Hematopoietic multipotent progenitor cell treated with erythropoietin and hydrocortisone succinate and interleukin-3 and kit ligand, for 6 days (in vitro differentiated cells): ENCODE measurements around the gene ATG9B.
"Not testable (repeated sequence)": the region's sequence is repeated elsewhere in the genome, so short reads cannot be mapped to it uniquely, and the experiment has no call there.

Source experiments
- DNase-seq: peaks from one replicate; pipeline ENCODE4 v3.0.0-alpha.2; 2015

The ATG9B gene

DNA sequence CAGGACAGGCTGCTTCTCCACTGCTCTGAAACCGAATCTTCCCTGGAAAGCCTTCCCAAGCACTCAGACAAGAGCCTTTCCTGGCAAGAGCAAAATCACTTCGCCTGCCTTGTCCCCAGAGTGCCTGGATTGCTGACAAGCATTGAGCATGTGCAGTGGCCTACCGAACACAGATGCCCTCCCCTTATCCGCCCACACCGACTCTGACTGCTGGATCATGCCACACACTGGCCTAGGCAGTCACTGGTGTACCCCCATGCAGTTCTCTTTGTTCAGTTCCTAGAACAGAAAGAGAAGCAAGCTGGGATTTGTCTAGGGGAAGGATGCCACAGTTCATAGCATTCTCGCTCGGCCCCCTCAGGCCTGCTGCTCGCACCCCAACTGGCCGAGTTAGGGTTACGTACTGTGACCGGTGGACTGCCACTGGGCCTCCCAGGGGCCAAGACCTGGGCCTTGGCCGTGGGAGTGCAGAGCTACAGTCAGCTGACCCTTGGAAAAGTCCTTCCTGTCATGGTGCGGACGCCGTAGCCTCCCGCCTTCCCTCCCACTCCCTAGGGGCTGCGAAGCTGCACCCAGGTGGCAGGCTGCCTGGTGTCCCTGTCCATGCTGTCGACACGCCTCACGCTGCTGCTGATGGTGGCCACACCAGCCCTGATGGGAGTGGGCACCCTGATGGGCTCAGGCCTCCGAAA is 10.9 kb upstream of the ATG9B start:
- no peak for DNase-seq

DNA sequence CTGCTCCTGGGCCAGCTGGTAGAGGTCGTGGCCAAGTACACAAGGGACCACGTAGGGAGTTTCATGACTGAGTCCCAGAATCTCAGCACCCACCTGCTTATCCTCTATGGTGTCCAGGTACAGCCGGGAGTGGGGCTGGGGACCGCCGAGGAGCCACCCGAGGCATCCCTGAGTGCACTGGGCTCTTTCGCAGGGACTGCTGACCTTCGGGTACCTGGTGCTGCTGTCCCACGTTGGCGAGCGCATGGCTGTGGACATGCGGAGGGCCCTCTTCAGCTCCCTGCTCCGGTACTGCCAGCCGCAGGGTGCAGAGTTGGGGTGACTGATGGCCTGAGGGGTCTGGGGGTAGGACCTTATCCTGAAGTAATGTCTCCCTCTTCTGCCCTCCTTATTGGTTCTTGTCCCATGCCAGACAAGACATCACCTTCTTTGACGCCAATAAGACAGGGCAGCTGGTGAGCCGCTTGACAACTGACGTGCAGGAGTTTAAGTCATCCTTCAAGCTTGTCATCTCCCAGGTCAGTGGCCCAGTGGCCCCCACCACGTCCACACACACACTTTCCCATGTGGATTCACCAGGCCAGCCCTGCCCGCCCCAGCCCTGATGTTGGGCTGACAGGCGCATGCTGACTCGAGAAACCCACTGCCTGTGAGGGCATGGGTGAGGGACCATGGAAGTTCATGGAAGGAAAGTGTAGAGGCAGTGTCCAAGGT is 10.2 kb upstream of the ATG9B start:
- no peak for DNase-seq

DNA sequence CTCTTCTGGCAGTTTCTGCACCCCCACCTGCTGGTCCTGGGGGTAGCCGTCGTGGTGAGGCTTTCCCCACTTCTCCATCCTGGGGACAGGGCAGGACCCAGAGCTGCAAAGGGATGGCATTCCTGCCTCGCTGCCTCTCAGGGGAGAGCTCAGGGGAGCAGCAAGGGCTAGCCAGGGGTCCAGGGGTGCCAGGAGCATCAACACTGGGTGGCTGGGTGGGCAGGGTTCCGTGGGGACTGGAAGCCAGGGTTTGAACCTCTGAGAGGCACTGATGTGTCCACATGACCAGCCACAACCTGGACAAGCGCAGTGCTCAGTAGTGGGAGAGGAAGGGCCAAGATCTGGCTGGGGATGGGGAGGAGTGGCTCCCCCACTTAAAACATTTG is 9.6 kb upstream of the ATG9B start:
- DNase-seq, result no peak

DNA sequence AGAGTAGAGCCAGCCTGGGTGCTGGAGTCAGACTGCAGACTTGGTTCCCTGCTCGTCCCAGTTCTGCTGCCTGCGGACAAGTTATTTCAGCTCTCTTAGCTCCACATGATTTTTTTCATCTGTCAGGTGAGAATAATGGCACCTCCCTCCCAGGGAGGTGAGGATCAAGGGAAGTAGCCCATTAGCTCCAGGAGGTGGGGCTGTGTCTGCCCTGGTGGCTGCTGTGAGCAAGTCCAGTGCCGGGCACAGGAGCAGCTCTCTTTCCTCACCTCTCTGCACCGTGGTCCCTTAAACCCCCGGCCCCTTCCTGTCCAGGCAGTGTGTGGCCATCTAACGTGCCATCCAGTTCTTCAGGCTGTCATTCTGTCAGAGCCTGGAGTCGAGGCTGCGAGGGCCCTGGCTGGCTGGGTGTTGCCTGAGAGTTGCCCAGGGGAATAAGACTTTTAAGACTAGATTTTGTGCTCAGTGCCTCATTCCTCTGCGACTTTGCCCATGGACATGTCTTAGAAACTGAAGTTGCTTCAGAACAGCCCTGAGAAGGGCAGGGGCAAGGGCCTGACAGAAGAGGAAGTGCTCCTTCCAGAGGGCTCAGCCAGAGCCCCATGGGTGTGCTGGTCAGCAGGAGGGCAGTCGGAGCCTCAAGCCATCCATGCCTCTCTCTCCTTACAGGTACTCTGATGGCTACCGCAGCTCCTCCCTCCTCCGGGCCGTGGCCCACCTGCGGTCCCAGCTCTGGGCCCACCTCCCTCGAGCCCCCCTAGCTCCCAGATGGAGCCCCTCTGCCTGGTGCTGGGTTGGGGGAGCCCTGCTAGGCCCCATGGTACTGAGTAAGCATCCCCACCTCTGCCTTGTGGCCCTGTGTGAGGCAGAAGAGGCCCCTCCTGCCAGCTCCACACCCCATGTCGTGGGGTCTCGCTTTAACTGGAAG is 8.9 kb upstream of the ATG9B start:
- no peak for DNase-seq

DNA sequence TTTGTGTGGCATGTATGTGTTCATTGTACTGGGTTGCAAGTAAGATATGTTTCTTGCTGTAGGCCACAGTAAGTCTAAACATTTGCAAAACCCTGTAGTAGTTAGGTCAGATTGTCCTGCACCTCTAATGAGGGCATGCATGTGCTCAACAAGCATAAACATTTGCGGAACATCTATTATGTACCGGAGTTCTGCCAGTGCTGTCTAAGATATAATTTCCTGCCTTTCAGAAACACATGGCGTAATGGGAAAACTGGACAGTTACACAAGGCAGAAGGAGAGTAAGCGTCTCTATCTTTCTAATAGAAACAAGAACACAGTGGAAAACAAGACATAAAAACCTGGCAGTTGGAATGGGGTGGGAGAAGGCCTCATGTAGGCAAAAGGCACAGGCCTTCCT is 6.7 kb upstream of the ATG9B start:
- DNase-seq, result no peak

DNA sequence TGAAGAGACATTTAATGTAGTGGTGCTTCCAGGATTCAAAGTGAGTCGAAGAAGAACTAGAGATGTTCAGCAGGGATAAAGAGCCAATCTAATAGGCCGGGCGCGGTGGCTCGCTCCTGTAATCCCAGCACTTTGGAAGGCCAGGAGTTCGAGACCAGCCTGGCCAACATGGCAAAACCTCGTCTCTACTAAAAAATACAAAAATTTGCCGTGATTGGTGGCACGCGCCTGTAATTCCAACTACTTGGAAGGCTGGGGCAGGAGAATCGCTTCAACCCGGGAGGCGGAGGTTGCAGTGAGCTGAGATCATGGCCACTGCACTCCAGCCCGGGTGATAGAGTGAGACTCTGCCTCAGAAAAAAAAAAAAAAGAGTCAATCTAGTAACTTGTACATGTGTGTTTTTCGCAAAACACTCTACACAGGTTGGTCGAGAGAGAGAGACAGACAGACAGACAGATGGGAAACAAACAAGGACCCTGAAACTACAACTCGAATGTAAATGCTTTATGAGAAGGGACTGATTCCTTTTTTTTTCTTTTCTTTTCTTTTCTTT is 4.7 kb upstream of the ATG9B start:
- no peak for DNase-seq

DNA sequence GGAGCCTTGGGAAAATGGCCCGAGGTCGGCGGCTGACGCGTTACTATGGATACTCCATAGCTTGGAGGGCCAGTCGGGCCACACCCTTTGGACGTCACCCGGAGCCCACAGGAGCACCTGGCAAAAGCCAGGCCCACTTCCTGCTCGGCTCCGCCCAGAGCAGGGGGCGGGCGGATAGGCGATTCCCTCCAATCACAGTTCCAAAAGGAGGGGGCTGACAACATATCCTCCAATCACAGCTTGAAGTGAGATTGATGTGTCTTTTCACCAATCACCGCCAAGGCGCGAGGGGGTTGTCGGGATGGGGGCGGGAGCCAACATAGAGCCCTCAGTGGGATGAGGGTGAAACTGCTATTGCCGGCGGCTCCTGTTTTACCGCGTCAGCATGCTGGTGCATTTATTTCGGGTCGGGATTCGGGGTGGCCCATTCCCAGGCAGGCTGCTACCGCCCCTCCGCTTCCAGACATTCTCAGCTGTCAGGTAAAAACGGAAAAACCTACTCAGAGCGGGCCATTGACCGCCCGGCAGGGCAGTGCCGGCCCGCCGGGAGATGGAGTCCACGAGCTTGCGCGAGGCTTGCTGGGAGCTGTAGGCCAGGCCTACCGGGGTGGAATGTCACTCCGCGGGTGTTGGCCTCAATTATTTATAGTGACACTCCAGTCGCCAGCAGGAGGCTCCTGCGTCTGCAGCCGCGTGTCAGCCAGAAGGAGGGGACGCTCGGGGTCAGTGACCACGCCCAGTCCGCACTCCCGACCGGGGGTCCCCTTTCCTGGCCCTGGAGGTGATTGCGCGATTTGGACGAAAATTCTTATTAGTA is 4.0 kb upstream of the ATG9B start, which contains the start of gene ABCB8:
TSS of gene ABCB8 (plus strand) at position 320 of the 817 bp plus-strand sequence. CDS start at position 386, 66 bp downstream.
- peak; percentile 99 for DNase-seq

DNA sequence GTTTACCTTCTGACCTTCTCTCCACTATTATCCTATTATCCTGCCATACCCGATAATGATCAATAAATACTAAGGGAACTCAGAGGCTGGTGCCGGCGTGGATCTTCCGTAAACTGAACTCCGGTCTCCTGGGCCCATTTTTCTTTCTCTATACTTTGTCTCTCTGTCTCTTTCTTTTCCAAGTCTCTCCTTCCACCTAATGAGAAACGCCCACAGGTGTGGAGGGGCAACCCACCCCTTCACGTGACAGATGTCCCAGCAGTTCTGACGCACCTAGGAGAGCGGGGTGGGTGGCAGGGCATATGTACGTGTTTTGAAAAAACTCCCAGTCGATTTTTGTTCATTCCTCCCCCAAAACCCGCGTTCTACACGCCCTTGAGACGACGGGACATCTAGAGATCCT is 3.4 kb upstream of the ATG9B start:
- DNase-seq, result not testable (repeated sequence)

DNA sequence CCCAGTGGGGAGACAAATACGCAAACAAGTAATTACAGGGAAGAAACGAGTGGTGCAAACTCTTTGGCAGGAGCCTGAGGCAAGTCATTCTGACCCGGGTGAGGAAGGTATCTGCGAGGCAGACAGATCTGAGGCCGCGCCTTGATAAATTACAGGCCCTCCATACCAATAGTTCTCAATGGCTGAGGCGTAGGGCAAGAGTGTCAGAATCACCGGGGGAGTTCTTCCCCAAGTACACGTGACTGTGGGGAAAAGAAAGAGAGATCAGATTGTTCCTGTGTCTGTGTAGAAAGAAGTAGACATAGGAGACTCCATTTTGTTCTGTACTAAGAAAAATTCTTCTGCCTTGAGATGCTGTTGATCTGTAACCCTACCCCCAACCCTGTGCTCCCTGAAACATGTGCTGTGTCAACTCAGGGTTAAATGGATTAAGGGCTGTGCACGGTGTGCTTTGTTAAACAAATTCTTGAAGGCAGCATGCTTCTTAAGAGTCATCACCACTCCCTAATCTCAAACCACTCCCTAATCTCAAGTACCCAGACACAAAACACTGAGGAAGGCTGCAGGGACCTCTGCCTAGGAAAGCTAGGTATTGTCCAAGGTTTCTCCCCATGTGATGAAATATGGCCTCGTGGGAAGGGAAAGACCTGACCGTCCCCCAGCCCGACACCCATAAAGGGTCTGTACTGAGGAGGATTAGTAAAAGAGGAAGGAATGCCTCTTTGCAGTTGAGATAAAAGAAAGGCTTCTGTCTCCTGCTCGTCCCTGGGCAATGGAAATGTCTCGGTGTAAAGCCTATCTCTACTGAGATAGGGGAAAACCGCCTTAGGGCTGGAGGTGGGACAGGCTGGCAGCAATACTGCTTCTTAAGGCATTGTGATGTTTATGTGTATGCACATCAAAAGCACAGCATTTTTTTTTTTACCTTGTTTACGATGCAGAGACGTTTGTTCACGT is 2.8 kb upstream of the ATG9B start:
- DNase-seq, result peak; percentile 86

DNA sequence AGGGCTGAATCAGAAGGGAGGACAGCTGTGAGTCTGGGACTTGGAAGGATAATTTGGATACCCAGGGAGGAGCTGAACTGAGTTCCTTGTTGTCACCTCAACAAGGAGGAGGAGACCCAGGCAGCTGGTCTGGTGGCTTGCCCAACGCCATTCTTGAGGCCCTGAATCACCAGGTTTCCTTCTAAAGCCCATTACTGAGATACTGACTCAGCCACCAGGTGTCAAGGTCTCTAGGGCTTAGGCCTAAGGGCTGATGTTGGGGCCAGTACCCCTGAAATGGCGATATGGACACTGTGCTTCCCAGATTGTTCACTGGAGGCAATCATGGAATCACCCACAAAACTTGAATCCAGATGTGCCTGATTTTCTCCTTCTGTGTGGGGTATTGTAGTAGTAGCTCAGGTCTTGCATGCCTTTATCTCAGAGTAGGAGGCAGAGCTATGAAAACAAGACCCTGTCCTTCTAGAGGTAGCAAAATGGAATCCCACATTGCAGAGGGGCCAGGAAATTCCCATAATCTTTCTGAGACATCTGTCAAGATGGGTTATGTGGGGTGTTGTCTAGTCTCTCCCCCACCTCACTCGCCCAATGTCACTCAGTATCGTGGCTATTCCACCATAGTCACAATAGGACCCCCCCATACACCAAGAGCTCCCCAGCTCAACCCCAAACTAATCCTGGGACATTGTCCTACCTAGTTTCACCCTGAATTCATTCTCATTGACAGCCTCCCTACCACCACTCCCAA is 1.8 kb upstream of the ATG9B start:
- DNase-seq, result no peak

DNA sequence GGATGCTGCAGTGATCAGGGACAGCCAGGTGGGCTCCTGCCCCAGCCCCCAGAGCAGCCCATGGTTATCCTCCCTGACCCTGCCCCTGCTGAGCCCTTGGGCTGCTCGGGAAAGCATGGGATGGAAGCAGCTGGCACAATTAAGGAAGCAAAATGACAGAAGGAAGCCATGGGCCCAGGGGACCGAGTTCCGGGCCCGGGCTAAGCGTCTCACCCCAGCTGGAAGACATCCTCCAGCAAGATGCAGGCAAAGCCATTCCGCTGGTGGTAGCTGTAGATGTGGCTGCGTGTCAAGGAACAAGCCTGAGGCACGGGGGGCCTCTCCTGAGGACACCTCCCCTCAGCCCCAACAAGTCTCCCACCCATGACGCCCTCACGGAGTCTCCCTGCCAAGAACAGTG is 1.1 kb downstream of the ATG9B start:
- no peak for DNase-seq

DNA sequence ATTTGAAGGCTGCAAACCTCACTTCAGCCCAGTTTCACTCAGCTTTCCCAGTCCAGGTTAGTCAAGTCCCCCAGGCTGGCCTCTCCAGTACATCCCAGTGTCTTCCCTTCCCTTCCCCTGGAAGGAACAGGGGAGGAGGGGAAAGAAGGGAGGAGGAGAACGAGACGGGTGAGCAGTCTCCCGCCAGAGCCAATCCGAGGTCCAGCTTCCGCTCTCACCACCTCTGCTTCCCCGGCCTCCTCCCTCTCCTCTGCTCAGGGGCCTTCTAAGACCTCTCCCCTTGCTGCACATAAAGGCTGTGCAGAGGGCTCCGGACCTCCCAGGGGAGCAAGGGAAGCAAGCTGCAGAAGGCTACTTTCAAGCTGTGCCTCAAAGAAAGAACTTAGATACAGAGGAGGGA is 4.1 kb downstream of the ATG9B start:
- DNase-seq, result no peak

DNA sequence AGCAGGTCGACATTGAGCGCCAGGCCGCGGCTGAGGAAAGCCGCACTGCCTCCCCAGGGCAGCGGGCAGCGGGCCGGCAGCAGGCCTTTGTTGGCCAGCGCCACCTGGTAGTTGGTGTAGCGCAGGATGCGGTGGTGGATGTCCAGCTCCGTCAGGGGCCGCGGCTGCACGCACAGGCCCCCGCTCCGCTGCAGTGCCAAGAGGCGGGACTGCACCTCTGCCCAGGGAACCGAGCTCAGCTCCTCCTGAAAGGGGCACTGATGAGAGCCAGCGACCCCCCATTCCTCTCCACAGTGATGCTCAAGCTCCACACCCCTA is 5.2 kb downstream of the ATG9B start:
- DNase-seq, result no peak

DNA sequence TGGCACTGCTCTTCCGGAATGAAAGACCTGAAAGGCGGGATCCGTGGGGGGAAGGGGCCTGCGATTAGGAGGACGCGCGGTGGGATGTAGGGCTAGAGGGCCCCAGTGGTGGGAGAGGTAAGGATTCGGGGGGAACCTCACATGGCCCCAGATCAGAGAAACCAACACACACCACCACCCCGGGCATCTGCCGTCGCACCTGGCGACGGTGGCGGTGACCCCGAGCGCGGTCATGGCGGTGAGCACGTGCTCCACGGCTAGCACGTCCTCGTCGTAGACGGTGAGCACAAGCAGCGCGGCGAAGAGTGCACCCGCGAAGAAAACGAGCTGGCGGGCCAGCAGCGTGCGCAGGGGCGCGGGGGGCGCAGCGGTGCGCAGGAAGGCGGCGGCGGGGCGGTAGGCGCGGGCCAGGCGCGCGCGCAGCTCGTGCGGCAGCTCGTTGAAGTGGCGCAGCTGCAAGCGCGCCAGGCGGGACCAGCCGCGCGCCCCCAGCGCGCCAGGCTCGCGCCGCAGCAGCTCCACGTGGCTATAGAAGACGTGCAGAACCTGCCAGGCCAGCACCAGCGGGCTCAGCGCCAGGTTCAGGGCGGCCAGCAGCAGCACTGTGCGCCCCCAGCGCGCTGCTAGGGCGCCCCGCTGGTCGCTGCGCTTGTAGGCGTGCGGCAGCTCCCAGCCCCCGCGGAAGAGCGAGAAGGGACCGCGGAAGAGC is 5.7 kb downstream of the ATG9B start:
- peak; percentile 56 for DNase-seq

DNA sequence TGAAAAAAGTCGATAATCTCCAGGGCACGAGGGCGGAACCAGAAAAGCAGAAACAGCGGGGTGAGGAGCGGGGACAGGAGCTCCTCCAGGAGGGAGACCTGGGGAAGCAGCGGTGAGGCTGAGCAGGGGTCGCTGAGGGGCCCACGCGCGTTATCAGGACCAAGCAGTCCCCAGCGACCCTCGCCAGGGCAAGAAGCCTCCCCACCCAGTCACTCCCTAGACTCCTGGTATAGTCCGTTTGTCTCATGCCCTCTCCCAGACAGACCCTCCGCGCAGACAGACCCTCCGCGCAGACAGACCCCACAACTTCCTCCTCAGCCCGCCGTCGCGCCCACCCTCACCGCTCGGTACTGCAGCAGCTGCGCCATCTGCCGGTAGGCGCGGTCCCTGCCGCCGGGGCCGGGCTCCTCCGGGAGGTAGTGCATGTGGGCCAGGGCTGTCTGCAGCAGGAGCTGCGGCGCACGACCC is 6.3 kb downstream of the ATG9B start:
- DNase-seq, result peak; percentile 81

DNA sequence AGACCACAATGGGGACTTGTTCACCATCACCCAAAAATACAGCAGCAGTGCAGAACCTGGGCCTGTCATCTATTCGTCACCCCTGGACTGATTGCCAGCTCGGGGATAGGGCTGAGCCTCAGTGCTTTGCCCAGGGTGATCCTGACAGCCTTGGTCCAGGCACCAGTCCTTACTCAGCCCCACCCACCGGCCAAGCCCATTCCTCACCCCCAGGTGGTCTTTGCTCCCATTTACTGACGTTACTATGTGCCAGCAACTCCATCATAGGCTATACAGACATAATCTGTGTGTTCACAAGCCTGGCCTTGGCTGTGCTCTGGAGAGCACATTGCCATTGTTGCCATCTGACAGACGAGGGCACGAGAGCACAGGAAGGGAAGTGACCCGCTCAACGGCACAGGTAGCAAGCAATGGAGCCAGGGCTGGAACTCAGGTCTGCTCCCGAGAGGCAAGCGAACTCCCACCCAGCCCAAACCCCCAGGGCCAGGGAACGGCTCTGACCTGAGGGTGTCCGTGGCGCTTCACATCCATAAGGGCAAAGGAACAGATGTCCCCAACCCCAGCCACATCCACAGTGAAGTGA is 6.8 kb downstream of the ATG9B start:
- no peak for DNase-seq

DNA sequence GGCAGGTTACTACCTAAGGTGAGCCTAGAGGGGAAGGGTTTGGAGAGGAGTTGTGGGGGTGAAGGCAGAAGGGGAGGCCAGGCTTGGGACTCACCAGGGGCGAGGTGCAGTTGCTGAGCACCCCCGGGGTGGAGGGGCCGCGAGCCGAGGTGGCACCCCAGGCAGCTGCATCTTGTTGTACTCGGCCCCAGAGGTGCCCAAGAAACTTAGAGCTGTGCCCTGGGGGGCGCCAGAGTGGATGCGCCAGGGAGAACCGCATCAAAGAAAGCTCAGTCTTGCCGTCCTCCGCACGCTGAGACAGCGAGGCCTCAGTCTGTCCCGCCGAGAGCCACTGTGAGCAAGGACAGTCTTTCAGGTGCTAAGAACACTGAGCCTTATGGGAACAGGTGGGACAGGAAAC is 7.4 kb downstream of the ATG9B start:
- no peak for DNase-seq

DNA sequence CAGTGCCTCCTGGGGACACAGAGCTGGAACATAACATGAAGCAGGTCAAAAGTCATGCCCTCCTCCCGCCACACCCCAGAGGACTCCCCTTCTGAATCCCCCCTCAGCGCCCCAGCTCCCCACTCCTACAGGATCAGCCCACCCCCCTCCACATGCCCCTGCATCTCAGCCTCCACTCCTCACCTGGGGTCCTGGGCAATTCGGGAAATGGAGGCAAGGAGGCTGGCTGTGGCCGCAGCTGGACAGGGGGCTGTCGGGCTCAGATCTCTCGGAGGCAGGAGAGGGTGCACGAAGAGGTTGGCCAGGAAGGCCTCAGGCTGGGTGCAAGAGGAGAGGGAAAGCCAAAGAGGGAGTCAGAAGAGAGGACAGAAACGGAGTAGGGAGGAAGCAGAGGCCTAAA is 7.8 kb downstream of the ATG9B start:
- no peak for DNase-seq

DNA sequence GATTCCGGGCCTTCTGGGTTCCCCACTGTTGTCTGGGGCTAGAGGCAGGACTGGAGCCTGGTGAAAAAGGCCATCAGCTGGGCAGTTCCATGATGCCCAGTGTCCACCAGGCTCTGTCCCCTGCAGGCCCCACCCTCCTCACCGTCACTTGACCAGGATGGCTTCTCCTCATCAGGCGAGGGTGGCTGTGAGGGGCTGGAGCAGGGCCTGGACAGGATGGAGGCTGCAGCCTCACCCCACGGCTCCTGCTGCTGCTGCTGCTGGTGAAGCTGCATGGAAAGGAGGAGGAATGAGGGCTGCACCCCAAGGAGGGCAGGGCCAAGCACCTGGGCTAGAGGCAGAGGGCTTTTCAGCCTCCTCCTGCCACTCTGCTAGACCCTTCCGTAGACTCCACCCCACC is 8.3 kb downstream of the ATG9B start:
- DNase-seq, result no peak
